Endothelial cell of umbilical vein (primary cell): ENCODE data around the gene UBAC1. TPM values are rescaled to one million over a fixed set of nuclear protein-coding genes. Genes with fewer than 3 reads are reported as not detected.

ENCODE experiments used
- BruUV-seq: library from RNA; stranded (reverse); fragments of 400-500 nt; replicated peaks from 2 replicates; lab custom pipeline; 2021; lab: Mats Ljungman, UMichigan
- CTCF ChIA-PET: fragments of 300-600, 350-600 bp; sonication (Branson Sonifier 250); formaldehyde crosslinking; loops from one replicate; lab custom pipeline; 2021; ENCODE audit warnings: antibody characterized with exemption, inconsistent platforms; lab: Charles Lee
- POLR2A ChIA-PET: fragments of 300-600, 350-600 bp; sonication (Branson Sonifier 250); formaldehyde crosslinking; loops from one replicate; lab custom pipeline; 2021; ENCODE audit warnings: antibody characterized with exemption, inconsistent platforms; lab: Charles Lee
- DNase-seq: peaks from one replicate; pipeline ENCODE4 v3.0.0-alpha.2; 2011; ENCODE audit warnings: low read depth, low spot score
- FAIRE-seq: peaks from 2 replicates; lab custom pipeline; 2011; peaks lifted over from hg19 to GRCh38; lab: Jason Lieb, UNC
- H2AFZ ChIP-seq: 2 replicates; pipeline ENCODE4 v1.6.0; 2012; ENCODE audit warnings: low read depth, low read length, control low read depth, inconsistent platforms
- H3K27ac ChIP-seq: 2 replicates; pipeline ENCODE4 v1.5.1; 2011; ENCODE audit warnings: low read depth, mild to moderate bottlenecking, control low read depth, low read length, moderate library complexity; ENCODE audit not compliant: insufficient read depth
- H3K27me3 ChIP-seq, 2 experiments: 2 replicates each; pipeline versions ENCODE4 v1.6.0 to v1.6.1; 2011; ENCODE audit warnings: low read length in 2 of 2, mixed read lengths in 1 of 2; ENCODE audit not compliant: control insufficient read depth in 2 of 2, insufficient read depth in 2 of 2
- H3K36me3 ChIP-seq, 2 experiments: 2 replicates in 1 of 2; 3 replicates in 1 of 2; pipeline ENCODE4 v1.5.1; 2011; ENCODE audit warnings: low read length in 2 of 2, mild to moderate bottlenecking in 1 of 2, moderate library complexity in 1 of 2; ENCODE audit not compliant: control insufficient read depth in 2 of 2, insufficient read depth in 2 of 2; ENCODE audit errors: extremely low read depth in 1 of 2
- H3K4me1 ChIP-seq: 3 replicates; pipeline ENCODE4 v1.5.1; 2011; ENCODE audit warnings: mild to moderate bottlenecking, low read length; ENCODE audit not compliant: control insufficient read depth, insufficient read depth; ENCODE audit errors: extremely low read depth
- H3K4me2 ChIP-seq: 2 replicates; pipeline ENCODE4 v1.6.1; 2011; ENCODE audit warnings: low read length, control low read depth, mixed read lengths; ENCODE audit not compliant: insufficient read depth
- H3K4me3 ChIP-seq, 3 experiments: fragments of 200-600 bp in 1 of 3; sonication (generic), shearing (Covaris generic) in 1 of 3; replicated peaks in 1 of 3; 2 replicates each; pipeline ENCODE4 v1.5.1; 2011 to 2016; ENCODE audit warnings: control low read depth in 3 of 3, low read length in 3 of 3, mild to moderate bottlenecking in 2 of 3, inconsistent platforms in 1 of 3, low read depth in 1 of 3, moderate library complexity in 1 of 3; ENCODE audit not compliant: insufficient read depth in 1 of 3
- H3K79me2 ChIP-seq: 2 replicates; pipeline ENCODE4 v1.6.0; 2012; ENCODE audit warnings: low read length, inconsistent platforms; ENCODE audit not compliant: control insufficient read depth, insufficient read depth
- H3K9ac ChIP-seq: replicated peaks from 2 replicates; pipeline ENCODE3; 2011; ENCODE audit warnings: low read length, control low read depth; ENCODE audit not compliant: insufficient read depth; ENCODE audit errors: extremely low read depth
- H3K9me1 ChIP-seq: replicated peaks from 3 replicates; pipeline ENCODE4 v1.6.0; 2011; ENCODE audit warnings: mild to moderate bottlenecking, low read length; ENCODE audit not compliant: control insufficient read depth, insufficient read depth; ENCODE audit errors: extremely low read depth
- H3K9me3 ChIP-seq: replicated peaks from 2 replicates; pipeline ENCODE4 v1.5.1; 2012; ENCODE audit warnings: low read length, inconsistent platforms; ENCODE audit not compliant: control insufficient read depth, insufficient read depth
- H4K20me1 ChIP-seq: replicated peaks from 2 replicates; pipeline ENCODE3; 2011; ENCODE audit warnings: mild to moderate bottlenecking, low read length; ENCODE audit not compliant: control insufficient read depth, insufficient read depth; ENCODE audit errors: extremely low read depth
- CTCF ChIP-seq, 2 donors: IDR thresholded peaks; 1 replicate in 1 of 2; 2 replicates in 1 of 2; pipeline ENCODE4 v1.5.1; 2011; ENCODE audit warnings: low read length in 2 of 2, mild to moderate bottlenecking in 2 of 2, moderate library complexity in 2 of 2, control low read depth in 1 of 2, inconsistent platforms in 1 of 2, low read depth in 1 of 2; ENCODE audit not compliant: insufficient read depth in 1 of 2; ENCODE audit errors: extremely low read depth in 1 of 2
- EZH2 ChIP-seq: IDR thresholded peaks from 2 replicates; pipeline ENCODE4 v1.6.1; 2012; ENCODE audit warnings: borderline replicate concordance, low read depth, mild to moderate bottlenecking, moderate library complexity, low read length, inconsistent platforms; ENCODE audit not compliant: severe bottlenecking
- FOS ChIP-seq: IDR thresholded peaks from 2 replicates; pipeline ENCODE4 v1.6.1; 2011; ENCODE audit warnings: mild to moderate bottlenecking, low read length, moderate library complexity, borderline replicate concordance; ENCODE audit not compliant: insufficient read depth
- JUN ChIP-seq: IDR thresholded peaks from 2 replicates; pipeline ENCODE4 v1.6.1; 2011; ENCODE audit warnings: borderline replicate concordance, low read depth; ENCODE audit not compliant: insufficient read length, insufficient read depth
- MAX ChIP-seq: IDR thresholded peaks from 2 replicates; pipeline ENCODE4 v1.6.1; 2011; ENCODE audit not compliant: insufficient read depth, insufficient read length
- POLR2A ChIP-seq: IDR thresholded peaks from 2 replicates; pipeline ENCODE4 v1.6.1; 2012; ENCODE audit warnings: low read depth, mild to moderate bottlenecking, control low read depth, low read length
- dilution Hi-C: fragments of 300-500 bp; cut with MboI; formaldehyde crosslinking; loops from one replicate; pipeline ENCODE4 v1.15.0; 2019; ENCODE audit warnings: low sequenced_read_pairs; ENCODE audit not compliant: extremely low pct_ligation_motif_present
- intact Hi-C: fragments of 100-400 bp; cut with micrococcal nuclease; formaldehyde crosslinking; loops from one replicate; pipeline ENCODE4 v1.10.0; 2022
- polyA plus RNA-seq, 4 experiments: library from polyadenylated mRNA; depleted of rRNA in 3 of 4; stranded (reverse) in 3 of 4; unstranded in 1 of 4; fragments of >200 nt; gene quantifications; 2 replicates each; pipeline versions ENCODE4 v1.2.1 to v1.2.3, GENCODE V29; 2011 to 2012; ENCODE audit warnings: missing spikeins in 1 of 4
- total RNA-seq: library from RNA; stranded (reverse); gene quantifications from 2 replicates; pipeline ENCODE4 v1.2.3, GENCODE V29; 2021

UBAC1 gene
- total and polyA plus RNA-seq, 2 donors (not counting 3 experiments of a cell fraction or from before 2014, with no cell fraction given) = 39.5 to 56.7 TPM

GRCh38 chr9:135979547-135980166, 18.5 kb upstream of the UBAC1 start:
- H2AFZ ChIP-seq = no peak overlapping the region
- CTCF ChIA-PET = no interaction called here
- no peak for TF ChIP-seq CTCF (IDR thresholded peaks at IDR 0.05; ENCODE audit: extremely low read depth in 1 of 2, insufficient read depth in 1 of 2, low read depth in 1 of 2, low read length in 2 of 2)
- no peak for TF ChIP-seq EZH2
- no peak for TF ChIP-seq FOS
- no peak for TF ChIP-seq MAX
- no peak for TF ChIP-seq JUN
- no peak for TF ChIP-seq POLR2A
- DNase-seq = no peak
- dilution Hi-C loops (no loop called here), intact Hi-C loops (no loop called here)
- H3K4me1 ChIP-seq = peaks cover 4% of the 10 kb centered on the region
- no TSS peak for BruUV-seq
- no peak for FAIRE-seq
- POLR2A ChIA-PET = no interaction called here
- H3K9me1 ChIP-seq = no peaks in the 10 kb centered on the region
- no peaks in the 10 kb centered on the region for H3K79me2 ChIP-seq
- no peaks in the 10 kb centered on the region for H4K20me1 ChIP-seq
- H3K27ac ChIP-seq = no peak overlapping the region
- H3K9me3 ChIP-seq = no peaks in the 10 kb centered on the region
- no peak overlapping the region for H3K4me2 ChIP-seq
- no peaks in the 10 kb centered on the region for H3K36me3 ChIP-seq
- H3K27me3 ChIP-seq = no peaks in the 10 kb centered on the region
- no peak overlapping the region for H3K9ac ChIP-seq
- no peak overlapping the region for H3K4me3 ChIP-seq
